ENCODE measurements around the gene ACSS1.

GRCh38 chr20:24995741-24996448, 62.0 kb downstream of the ACSS1 start:
- TF ChIP-seq EZH2 (IDR thresholded peaks at IDR 0.05): no peak
- TF ChIP-seq POLR2AphosphoS5 (IDR thresholded peaks at IDR 0.05; ENCODE audit: borderline replicate concordance, low read depth, low read length): no peak

All from SK-N-MC (cell line).